ENCODE data around the gene ACVR1. TPM values are rescaled to one million over a fixed set of nuclear protein-coding genes. Genes with fewer than 3 reads are reported as not detected.
A peak's percentile ranks its signal among the peaks of the same experiment; 100 is the strongest.

Gene ACVR1
- polyA plus RNA-seq, 1 experiment = 50.6 TPM

DNA sequence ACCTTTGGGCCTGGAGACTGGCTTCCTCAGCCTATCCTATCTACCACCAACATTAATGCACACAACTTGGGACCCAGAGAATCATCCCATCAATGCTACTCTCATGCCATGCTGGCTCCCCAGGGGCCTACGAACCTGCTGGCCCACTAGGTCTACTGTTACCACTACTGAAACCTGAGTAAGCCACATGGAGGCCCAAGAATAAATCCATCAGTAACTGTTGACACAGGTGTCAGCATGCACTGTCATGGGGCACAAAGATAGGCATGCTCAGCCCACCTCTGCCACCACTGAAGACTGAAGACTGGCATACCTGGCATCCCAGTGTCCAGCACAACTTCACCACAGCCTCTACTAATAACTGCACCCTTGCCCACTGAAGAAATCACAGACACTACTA is 176.3 kb downstream of the ACVR1 start:
- no peak overlapping the region for H3K4me3 ChIP-seq (ENCODE audit: low read depth, low read length)
- POLR2A ChIA-PET = no interaction called here
- H3K27ac ChIP-seq (ENCODE audit: low read depth, low read length) = no peak overlapping the region
- CTCF ChIA-PET = no interaction called here
- H3K9me3 ChIP-seq (ENCODE audit: control insufficient read depth, insufficient read depth, low read length) = peaks cover 4% of the 10 kb centered on the region
- no peaks in the 10 kb centered on the region for H3K27me3 ChIP-seq (ENCODE audit: control insufficient read depth, insufficient read depth, low read length)
- TF ChIP-seq, protein P1, sequence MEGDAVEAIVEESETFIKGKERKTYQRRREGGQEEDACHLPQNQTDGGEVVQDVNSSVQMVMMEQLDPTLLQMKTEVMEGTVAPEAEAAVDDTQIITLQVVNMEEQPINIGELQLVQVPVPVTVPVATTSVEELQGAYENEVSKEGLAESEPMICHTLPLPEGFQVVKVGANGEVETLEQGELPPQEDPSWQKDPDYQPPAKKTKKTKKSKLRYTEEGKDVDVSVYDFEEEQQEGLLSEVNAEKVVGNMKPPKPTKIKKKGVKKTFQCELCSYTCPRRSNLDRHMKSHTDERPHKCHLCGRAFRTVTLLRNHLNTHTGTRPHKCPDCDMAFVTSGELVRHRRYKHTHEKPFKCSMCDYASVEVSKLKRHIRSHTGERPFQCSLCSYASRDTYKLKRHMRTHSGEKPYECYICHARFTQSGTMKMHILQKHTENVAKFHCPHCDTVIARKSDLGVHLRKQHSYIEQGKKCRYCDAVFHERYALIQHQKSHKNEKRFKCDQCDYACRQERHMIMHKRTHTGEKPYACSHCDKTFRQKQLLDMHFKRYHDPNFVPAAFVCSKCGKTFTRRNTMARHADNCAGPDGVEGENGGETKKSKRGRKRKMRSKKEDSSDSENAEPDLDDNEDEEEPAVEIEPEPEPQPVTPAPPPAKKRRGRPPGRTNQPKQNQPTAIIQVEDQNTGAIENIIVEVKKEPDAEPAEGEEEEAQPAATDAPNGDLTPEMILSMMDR (IDR thresholded peaks at IDR 0.05; ENCODE audit: low read depth, low read length) = no peak
- no peak for DNase-seq (ENCODE audit: low read depth, low spot score)

DNA sequence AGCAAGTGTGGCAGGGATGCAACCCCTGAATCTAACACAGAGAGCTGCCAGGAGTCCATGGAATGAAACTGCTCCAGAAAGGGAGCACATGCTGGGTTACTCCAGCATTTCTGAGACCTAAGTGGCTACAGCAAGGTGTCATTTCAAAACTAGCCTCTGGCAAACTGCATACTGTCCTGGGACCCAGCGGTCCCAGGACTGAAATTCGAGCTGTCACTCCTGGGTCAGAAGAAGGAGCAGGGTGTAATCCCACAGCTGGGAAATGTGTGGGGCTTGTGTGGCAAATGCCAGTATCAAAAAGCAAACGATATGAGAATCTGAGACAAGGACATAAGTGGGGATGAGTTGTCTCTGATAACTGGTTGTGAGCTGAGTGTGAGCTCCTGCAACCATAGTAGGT is 177.1 kb downstream of the ACVR1 start:
- DNase-seq (ENCODE audit: low read depth, low spot score) = no peak
- POLR2A ChIA-PET = no interaction called here
- H3K27me3 ChIP-seq (ENCODE audit: control insufficient read depth, insufficient read depth, low read length) = no peaks in the 10 kb centered on the region
- no peak overlapping the region for H3K4me3 ChIP-seq (ENCODE audit: low read depth, low read length)
- peaks cover under 1% of the 10 kb centered on the region for H3K9me3 ChIP-seq (ENCODE audit: control insufficient read depth, insufficient read depth, low read length)
- CTCF ChIA-PET = no interaction called here
- no peak overlapping the region for H3K27ac ChIP-seq (ENCODE audit: low read depth, low read length)
- TF ChIP-seq, protein P1 (IDR thresholded peaks at IDR 0.05; ENCODE audit: low read depth, low read length) = no peak

DNA sequence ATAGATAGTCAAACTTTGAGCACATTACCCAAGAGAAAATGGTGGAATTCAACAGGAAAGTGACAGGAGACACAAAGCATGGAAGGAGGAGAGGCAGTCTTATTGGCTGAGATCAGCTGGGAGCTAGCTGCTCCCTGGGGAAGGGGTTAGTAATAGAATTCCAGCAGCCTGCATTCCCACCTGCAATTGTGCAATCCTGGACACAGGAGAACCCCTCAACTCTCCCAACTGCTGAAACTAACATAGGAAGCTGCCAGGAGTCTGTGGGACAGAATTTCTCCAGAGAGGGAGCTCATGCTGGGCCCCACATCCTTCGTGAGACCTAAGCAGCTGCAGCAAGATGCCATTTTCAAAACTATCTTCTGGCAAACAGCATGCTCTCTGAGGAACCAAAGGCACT is 177.7 kb downstream of the ACVR1 start:
- Histone ChIP-seq H3K27ac (ENCODE audit: low read depth, low read length) (no peak overlapping the region), H3K27me3 (ENCODE audit: control insufficient read depth, insufficient read depth, low read length) (no peaks in the 10 kb centered on the region), H3K4me3 (ENCODE audit: low read depth, low read length) (no peak overlapping the region), H3K9me3 (ENCODE audit: control insufficient read depth, insufficient read depth, low read length) (no peaks in the 10 kb centered on the region)
- no peak for DNase-seq (ENCODE audit: low read depth, low spot score)
- ChIA-PET CTCF (interaction anchor here (0.6 kb wide), 1 partner anchor 315 kb away, joined by 3 read pairs; no protein-coding TSS in a partner anchor), POLR2A (no interaction called here)
- TF ChIP-seq, protein P1 (IDR thresholded peaks at IDR 0.05; ENCODE audit: low read depth, low read length) = no peak

DNA sequence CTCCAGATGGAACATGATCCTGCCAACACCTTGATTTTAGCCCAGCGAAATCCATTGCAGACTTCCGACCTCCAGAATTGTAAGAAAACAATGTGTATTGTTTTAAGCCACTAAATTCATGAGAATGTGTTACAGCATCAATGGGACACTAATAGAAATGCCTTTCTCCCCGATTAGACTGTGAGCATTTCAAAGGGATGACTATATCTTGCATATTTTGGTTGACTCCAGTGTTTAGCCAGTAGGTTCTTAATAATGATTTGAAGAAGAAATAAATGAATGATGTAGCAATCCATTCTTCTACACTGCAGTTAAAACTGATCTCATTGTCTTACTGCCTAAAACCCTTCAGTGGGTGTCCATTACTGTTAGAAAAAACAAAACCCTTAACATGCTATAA is 180.1 kb downstream of the ACVR1 start:
- Histone ChIP-seq H3K9me3 (ENCODE audit: control insufficient read depth, insufficient read depth, low read length) (no peaks in the 10 kb centered on the region), H3K27ac (ENCODE audit: low read depth, low read length) (no peak overlapping the region), H3K4me3 (ENCODE audit: low read depth, low read length) (no peak overlapping the region), H3K27me3 (ENCODE audit: control insufficient read depth, insufficient read depth, low read length) (no peaks in the 10 kb centered on the region)
- DNase-seq (ENCODE audit: low read depth, low spot score) = peak; percentile 38
- TF ChIP-seq, protein P1 (IDR thresholded peaks at IDR 0.05; ENCODE audit: low read depth, low read length) = no peak
- ChIA-PET CTCF (no interaction called here), POLR2A (no interaction called here)

DNA sequence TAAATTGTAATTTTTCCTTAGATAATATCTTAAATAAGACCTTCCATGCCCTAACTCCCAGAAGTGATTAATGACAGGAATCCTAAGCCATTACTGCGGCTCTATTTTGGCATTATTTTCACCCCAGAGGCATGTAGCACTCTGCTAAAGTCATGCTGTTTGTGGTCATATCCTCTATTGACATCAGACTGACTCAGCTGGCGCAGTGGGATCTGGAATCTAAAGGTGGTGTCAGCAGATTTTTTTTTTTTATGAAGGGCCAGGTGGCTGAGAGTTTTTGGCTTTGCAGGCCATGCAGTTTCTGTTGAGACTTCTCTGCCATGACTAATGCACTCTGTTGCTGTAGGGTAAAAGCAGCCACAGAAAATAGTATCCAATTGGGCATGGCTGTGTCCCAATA is 183.4 kb downstream of the ACVR1 start:
- Histone ChIP-seq H3K4me3 (ENCODE audit: low read depth, low read length) (no peak overlapping the region), H3K27ac (ENCODE audit: low read depth, low read length) (no peak overlapping the region), H3K27me3 (ENCODE audit: control insufficient read depth, insufficient read depth, low read length) (no peaks in the 10 kb centered on the region), H3K9me3 (ENCODE audit: control insufficient read depth, insufficient read depth, low read length) (no peaks in the 10 kb centered on the region)
- TF ChIP-seq, protein P1 (IDR thresholded peaks at IDR 0.05; ENCODE audit: low read depth, low read length) = no peak
- DNase-seq (ENCODE audit: low read depth, low spot score) = peak; percentile 63
- POLR2A ChIA-PET = no interaction called here
- CTCF ChIA-PET = no interaction called here

Measured in AG04450 (cell line).